Stomach smooth muscle (tissue), 2 donors: ENCODE results near the gene HDAC1.
"Not testable (repeated sequence)": the region's sequence is repeated elsewhere in the genome, so short reads cannot be mapped to it uniquely, and the experiment has no call there.

ENCODE experiments used
- H3K27ac ChIP-seq: one replicate; pipeline ENCODE4 v1.7.0; 2013; ENCODE audit warnings: mild to moderate bottlenecking, low read length, inconsistent platforms
- H3K27me3 ChIP-seq, 2 donors: one replicate each; pipeline ENCODE4 v1.7.0; 2013; ENCODE audit warnings: low read length in 2 of 2; ENCODE audit not compliant: insufficient read depth in 2 of 2, control insufficient read depth in 1 of 2
- H3K36me3 ChIP-seq, 2 donors: one replicate each; pipeline ENCODE4 v1.7.0; 2013; ENCODE audit warnings: low read length in 2 of 2; ENCODE audit not compliant: control insufficient read depth in 2 of 2, insufficient read depth in 2 of 2
- H3K4me1 ChIP-seq: one replicate; pipeline ENCODE4 v1.7.0; 2013; ENCODE audit warnings: low read length; ENCODE audit not compliant: control insufficient read depth, insufficient read depth
- H3K4me3 ChIP-seq, 2 donors: one replicate each; pipeline ENCODE4 v1.7.0; 2013; ENCODE audit warnings: low read length in 2 of 2
- H3K9ac ChIP-seq, 2 donors: one replicate each; pipeline ENCODE4 v1.7.0; 2013; ENCODE audit warnings: low read length in 2 of 2, mild to moderate bottlenecking in 1 of 2
- H3K9me3 ChIP-seq, 2 donors: one replicate each; pipeline ENCODE4 v1.7.0; 2013; ENCODE audit warnings: low read length in 2 of 2; ENCODE audit not compliant: control insufficient read depth in 2 of 2
- donor health status: healthy.
- donor health status: Pancreatic carcinoma.

HDAC1 gene

DNA sequence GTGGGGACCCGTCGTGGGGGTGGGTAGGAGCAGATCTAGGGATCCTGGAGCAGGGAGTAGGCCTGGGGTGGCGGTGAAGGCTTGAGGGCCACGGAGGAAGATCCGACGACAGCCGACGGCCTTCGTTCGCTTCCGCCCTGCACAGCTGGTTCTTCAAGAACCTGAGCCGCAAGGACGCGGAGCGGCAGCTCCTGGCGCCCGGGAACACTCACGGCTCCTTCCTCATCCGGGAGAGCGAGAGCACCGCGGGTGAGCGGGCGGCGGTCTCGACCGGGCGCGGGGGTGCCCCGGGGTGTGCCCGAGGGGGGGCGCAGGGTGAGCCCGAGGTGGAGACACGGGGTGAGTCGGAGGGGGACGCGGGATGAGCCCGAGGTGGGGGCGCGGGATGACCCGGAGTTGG, 16.5 kb upstream of the HDAC1 start:
- Histone ChIP-seq H3K27me3 (peaks cover 26 to 28% of the 10 kb centered on the region in 2 donors), H3K9me3 (no peaks in the 10 kb centered on the region), H3K4me1 (no peaks in the 10 kb centered on the region), H3K27ac (no peak overlapping the region), H3K9ac (no peak overlapping the region), H3K4me3 (no peak overlapping the region), H3K36me3 (no peaks in the 10 kb centered on the region)

DNA sequence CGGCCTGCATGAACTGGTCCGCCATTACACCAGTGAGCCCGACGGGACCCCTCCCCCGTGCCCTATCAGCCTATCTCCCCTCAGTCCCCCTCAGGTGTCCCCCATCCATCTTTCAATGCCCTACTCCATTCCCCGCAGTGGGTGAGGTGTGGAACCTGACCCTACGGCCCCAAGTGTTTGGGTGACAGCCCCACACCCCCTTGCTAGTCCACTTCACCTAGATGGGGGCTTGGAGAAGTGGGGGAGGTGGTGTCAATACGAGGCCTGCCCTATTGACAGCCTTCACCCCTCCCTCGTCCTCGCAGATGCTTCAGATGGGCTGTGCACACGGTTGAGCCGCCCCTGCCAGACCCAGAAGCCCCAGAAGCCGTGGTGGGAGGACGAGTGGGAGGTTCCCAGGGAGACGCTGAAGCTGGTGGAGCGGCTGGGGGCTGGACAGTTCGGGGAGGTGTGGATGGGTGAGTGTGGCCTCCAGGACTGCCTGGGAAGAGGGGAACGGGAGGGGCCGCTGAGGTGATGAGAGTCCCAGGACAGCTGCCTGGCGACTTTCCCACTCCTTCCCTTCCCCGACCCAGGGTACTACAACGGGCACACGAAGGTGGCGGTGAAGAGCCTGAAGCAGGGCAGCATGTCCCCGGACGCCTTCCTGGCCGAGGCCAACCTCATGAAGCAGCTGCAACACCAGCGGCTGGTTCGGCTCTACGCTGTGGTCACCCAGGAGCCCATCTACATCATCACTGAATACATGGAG, 15.7 kb upstream of the HDAC1 start:
- Histone ChIP-seq H3K4me1 (no peaks in the 10 kb centered on the region), H3K27me3 (peaks cover 26 to 28% of the 10 kb centered on the region in 2 donors), H3K9ac (no peak overlapping the region), H3K9me3 (no peaks in the 10 kb centered on the region), H3K4me3 (no peak overlapping the region), H3K36me3 (no peaks in the 10 kb centered on the region), H3K27ac (no peak overlapping the region)

DNA sequence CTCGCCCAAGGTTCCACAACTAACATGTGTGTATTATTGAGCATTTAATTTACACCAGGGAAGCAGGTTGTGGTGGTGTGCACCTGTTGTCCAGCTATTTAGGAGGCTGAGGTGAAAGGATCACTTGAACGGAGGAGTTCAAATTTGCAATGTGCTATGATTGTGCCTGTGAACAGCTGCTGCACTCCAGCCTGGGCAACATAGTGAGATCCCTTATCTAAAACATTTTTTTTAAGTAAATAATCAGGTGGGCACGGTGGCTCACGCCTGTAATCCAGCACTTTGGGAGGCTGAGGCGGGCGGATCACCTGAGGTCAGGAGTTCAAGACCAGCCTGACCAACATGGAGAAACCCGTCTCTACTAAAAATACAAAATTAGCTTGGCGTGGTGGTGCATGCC, 7.1 kb upstream of the HDAC1 start:
- H3K9ac ChIP-seq, H3K4me3 ChIP-seq, H3K27me3 ChIP-seq, H3K27ac ChIP-seq, H3K4me1 ChIP-seq, H3K36me3 ChIP-seq, H3K9me3 ChIP-seq: not testable (repeated sequence)

DNA sequence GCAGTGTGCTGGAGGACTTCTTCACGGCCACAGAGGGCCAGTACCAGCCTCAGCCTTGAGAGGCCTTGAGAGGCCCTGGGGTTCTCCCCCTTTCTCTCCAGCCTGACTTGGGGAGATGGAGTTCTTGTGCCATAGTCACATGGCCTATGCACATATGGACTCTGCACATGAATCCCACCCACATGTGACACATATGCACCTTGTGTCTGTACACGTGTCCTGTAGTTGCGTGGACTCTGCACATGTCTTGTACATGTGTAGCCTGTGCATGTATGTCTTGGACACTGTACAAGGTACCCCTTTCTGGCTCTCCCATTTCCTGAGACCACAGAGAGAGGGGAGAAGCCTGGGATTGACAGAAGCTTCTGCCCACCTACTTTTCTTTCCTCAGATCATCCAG, 6.2 kb upstream of the HDAC1 start:
- H3K4me3 ChIP-seq = no peak overlapping the region
- no peak overlapping the region for H3K27ac ChIP-seq
- H3K36me3 ChIP-seq = no peaks in the 10 kb centered on the region
- H3K27me3 ChIP-seq = no peaks in the 10 kb centered on the region
- H3K9me3 ChIP-seq = no peaks in the 10 kb centered on the region
- H3K9ac ChIP-seq = no peak overlapping the region
- no peaks in the 10 kb centered on the region for H3K4me1 ChIP-seq

DNA sequence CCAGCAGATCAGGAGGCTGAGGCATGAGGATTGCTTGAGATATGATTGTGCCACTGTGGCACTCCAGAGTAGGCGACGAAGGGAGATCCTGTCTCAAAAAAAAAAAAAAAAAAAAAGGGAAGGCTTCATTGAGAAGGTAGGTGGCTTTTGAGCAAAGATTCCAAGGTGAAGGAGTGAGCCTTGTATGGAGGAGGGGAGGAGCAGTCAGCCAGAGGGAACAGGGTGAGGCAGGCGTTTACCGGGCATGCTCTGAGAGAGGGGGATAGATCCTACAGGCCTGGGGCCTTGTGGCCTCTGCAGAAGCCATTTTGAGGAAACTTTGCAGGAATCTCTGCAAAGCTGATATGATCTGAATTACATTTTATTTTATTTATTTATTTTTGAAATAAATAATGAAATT, 5.1 kb upstream of the HDAC1 start:
- H3K9ac ChIP-seq = no peak overlapping the region
- no peak overlapping the region for H3K4me3 ChIP-seq
- H3K36me3 ChIP-seq = no peaks in the 10 kb centered on the region
- no peak overlapping the region for H3K27ac ChIP-seq
- no peaks in the 10 kb centered on the region for H3K27me3 ChIP-seq
- peaks cover 3% of the 10 kb centered on the region for H3K4me1 ChIP-seq
- H3K9me3 ChIP-seq = no peaks in the 10 kb centered on the region

DNA sequence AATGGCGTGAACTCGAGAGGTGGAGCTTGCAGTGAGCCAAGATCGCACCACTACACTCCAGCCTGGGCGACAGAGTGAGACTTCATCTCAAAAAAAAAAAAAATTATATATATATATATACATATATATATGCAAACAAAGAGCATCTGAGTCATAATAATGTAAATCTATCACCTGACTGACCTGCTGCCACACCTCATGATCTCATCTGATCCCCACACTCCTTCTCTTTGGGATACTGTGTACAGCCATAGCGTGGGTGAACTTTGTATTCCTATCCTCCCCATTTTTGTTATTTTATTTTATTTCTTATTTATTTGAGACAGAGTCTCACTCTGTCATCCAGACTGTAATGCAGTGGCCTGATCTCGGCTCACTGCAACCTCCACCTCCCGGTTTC, 2.6 kb upstream of the HDAC1 start:
- Histone ChIP-seq H3K36me3 (no peaks in the 10 kb centered on the region), H3K27me3 (no peaks in the 10 kb centered on the region), H3K4me1 (peaks cover 9% of the 10 kb centered on the region), H3K9ac (no peak overlapping the region), H3K9me3 (no peaks in the 10 kb centered on the region), H3K4me3 (no peak overlapping the region), H3K27ac (no peak overlapping the region)

DNA sequence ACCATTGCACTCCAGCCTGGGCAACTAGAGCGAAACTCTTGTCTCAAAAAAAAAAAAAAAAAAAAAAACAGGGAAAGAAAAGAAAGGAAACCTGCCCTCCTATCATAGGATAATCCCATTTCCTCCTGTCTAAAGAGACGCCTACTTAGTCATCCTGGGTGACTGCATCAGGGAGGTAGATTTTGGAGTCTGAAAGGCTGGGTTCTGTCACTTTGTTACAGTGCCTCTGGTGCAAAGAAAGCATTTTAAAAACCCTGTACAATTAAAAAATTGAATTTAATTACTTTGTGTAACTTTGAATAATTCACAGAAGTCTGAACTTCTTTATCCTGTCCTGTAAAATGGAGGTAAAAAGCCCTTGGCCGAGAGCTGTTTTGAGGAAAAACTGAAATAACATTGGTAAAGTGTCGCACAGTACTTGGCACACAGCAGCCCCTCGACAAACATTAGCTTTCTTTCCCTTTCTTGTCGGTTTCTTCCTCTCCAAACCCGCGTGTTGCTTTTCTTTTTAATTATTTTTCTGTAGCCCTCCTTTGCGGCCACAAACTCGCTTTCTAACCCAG, 657 bp upstream of the HDAC1 start:
- Histone ChIP-seq H3K9me3 (no peaks in the 10 kb centered on the region), H3K27ac (peak overlapping the region; percentile 73), H3K4me1 (peaks cover 9% of the 10 kb centered on the region), H3K36me3 (no peaks in the 10 kb centered on the region), H3K27me3 (no peaks in the 10 kb centered on the region), H3K9ac (peak overlapping the region; percentile 84 to 92), H3K4me3 (peak overlapping the region; percentile 88 to 91)

DNA sequence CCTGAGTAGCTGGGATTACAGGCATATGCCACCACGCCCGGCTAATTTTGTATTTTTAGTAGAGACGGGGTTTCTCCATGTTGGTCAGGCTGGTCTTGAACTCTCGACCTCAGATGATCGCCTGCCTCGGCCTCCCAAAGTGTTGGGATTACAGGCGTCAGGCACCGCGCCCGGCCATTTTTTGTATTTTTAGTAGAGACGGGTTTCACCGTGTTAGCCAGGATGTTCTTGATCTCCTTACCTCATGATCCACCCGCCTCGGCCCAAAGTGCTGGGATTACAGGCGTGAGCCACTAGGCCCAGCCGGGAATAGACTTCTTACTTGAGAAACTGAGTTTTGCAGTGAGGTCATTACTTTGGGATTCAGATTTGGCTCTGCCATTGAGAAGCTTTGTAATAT, 6.3 kb downstream of the HDAC1 start:
- not testable (repeated sequence) for H3K27ac ChIP-seq, H3K27me3 ChIP-seq

DNA sequence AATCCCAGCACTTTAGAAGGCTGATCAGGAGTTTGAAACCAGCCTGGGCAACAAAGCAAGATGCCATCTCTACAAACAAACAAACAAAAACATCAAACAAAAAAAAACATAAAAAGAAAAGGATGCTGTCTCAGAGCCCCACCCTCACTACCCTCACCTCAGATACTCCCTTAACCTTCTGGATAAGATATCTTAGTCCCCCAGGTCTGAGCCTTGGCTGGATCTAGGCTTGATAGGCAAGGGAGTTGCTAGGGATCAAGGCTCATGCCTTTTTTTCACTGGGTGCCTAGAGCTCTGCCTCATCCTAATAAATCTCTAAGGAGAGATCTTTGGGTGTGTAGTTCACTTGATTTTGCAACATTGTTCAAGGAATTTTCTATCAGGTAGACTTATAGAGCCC, 7.4 kb downstream of the HDAC1 start:
- H3K9ac ChIP-seq = no peak overlapping the region
- H3K27me3 ChIP-seq = no peaks in the 10 kb centered on the region
- H3K4me3 ChIP-seq = no peak overlapping the region
- H3K9me3 ChIP-seq = no peaks in the 10 kb centered on the region
- H3K4me1 ChIP-seq = no peaks in the 10 kb centered on the region
- H3K36me3 ChIP-seq = peaks cover 10 to 15% of the 10 kb centered on the region in 2 donors
- no peak overlapping the region for H3K27ac ChIP-seq

More for the DNA sequence above, 6.3 kb downstream of the HDAC1 start:
- H3K36me3 ChIP-seq, H3K9me3 ChIP-seq, H3K9ac ChIP-seq, H3K4me1 ChIP-seq, H3K4me3 ChIP-seq: not testable (repeated sequence)

DNA sequence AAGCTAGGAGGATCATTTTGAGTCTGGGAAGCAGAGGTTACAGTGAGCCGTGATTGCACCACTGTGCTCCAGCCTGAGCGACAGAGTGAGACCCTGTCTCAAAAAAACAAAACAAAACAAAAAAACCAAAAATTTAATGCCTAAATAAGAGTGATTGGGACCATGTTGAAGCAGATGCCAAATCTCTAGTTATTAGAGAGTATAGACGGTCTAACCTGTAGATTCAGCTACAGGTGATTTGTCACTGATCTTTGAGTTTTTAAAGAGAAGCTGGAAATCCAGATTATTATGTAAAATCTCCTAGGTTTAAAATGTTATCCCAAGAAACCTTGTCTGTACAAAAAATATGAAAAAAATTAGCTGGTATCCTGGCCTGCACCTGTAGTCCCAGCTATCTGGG, 11.5 kb downstream of the HDAC1 start:
- Histone ChIP-seq H3K36me3 (peaks cover 14 to 16% of the 10 kb centered on the region in 2 donors), H3K27me3 (no peaks in the 10 kb centered on the region), H3K4me3 (no peak overlapping the region), H3K9ac (no peak overlapping the region), H3K4me1 (no peaks in the 10 kb centered on the region), H3K27ac (no peak overlapping the region), H3K9me3 (no peaks in the 10 kb centered on the region)

DNA sequence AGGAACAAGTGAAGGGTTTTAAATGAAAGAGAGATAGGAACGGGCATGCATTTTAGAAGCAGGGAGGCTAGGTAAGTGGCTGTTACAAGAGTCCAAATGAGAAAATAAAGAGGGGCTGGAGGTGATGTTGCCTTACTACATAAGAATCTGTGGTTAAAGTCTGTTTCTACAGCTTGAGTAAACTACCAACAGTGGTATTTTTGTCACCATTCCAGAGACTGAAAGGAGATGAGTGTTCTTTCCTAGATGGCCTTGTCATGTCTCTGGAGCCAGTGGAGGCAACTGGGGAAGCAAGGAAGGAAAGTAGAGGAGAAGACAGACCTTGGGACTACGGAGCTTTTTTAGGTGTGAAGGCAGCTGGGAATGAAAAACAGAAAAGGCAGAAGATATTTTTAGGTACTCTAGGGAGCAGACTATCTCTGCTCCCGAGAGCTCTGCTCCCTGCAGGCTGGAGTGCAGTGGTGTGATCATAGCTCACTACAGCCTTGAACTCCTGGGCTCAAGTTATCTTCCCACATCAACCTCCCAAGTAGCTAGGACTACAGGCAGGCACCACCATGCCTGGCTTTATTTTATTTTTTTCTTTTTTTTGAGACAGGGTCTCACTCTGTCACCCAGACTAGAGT, 12.2 kb downstream of the HDAC1 start:
- H3K36me3 ChIP-seq = peaks cover 14 to 16% of the 10 kb centered on the region in 2 donors
- H3K9me3 ChIP-seq = no peaks in the 10 kb centered on the region
- H3K9ac ChIP-seq = no peak overlapping the region
- no peak overlapping the region for H3K4me3 ChIP-seq
- H3K27ac ChIP-seq = no peak overlapping the region
- no peaks in the 10 kb centered on the region for H3K27me3 ChIP-seq
- no peaks in the 10 kb centered on the region for H3K4me1 ChIP-seq
